H1 (cell line): ENCODE results near the gene ZSCAN18.

Source experiments
- CHD2 ChIP-seq: IDR thresholded peaks from 2 replicates; pipeline ENCODE4 v1.6.1; 2012; ENCODE audit warnings: low read length, improper control_type of control experiment
- EZH2 ChIP-seq: fragments of 200-600 bp; sonication (generic); IDR thresholded peaks from 2 replicates; pipeline ENCODE4 v1.7.1; 2012; ENCODE audit warnings: low read depth, mild to moderate bottlenecking, moderate library complexity, low read length, inconsistent platforms; ENCODE audit not compliant: severe bottlenecking
- FOSL1 ChIP-seq: IDR thresholded peaks from 2 replicates; pipeline ENCODE4 v1.6.1; 2011; ENCODE audit warnings: mild to moderate bottlenecking, low read depth, low read length, moderate library complexity; ENCODE audit not compliant: insufficient read depth
- HDAC6 ChIP-seq: IDR thresholded peaks from one replicate; pipeline ENCODE4 v1.7.1; 2012; ENCODE audit warnings: low read depth, mild to moderate bottlenecking, inconsistent platforms, low read length, moderate library complexity
- MAFK ChIP-seq: IDR thresholded peaks from 2 replicates; pipeline ENCODE4 v1.6.1; 2012; ENCODE audit warnings: low read depth, mild to moderate bottlenecking, improper control_type of control experiment, low read length
- MAX ChIP-seq: IDR thresholded peaks from 2 replicates; pipeline ENCODE4 v1.6.1; 2012; ENCODE audit warnings: inconsistent platforms
- POLR2A ChIP-seq, 2 experiments: IDR thresholded peaks; 1 replicate in 1 of 2; 2 replicates in 1 of 2; pipeline ENCODE4 v1.6.1; 2011; ENCODE audit warnings: low read depth in 2 of 2, low read length in 2 of 2, mild to moderate bottlenecking in 2 of 2; ENCODE audit errors: control extremely low read depth in 1 of 2
- POLR2AphosphoS5 ChIP-seq: IDR thresholded peaks from 2 replicates; pipeline ENCODE4 v1.6.1; 2011; ENCODE audit warnings: low read depth, low read length
- SAP30 ChIP-seq: fragments of 300-600 bp; sonication (generic); IDR thresholded peaks from 2 replicates; pipeline ENCODE4 v1.7.1; 2012; ENCODE audit warnings: low read length, moderate library complexity, mild to moderate bottlenecking, inconsistent platforms; ENCODE audit not compliant: insufficient read depth, insufficient replicate concordance
- SP1 ChIP-seq: IDR thresholded peaks from 2 replicates; pipeline ENCODE4 v1.6.1; 2011; ENCODE audit warnings: low read depth, low read length
- TAF1 ChIP-seq: IDR thresholded peaks from 2 replicates; pipeline ENCODE4 v1.6.1; 2011; ENCODE audit warnings: mild to moderate bottlenecking, low read depth, low read length
- TCF12 ChIP-seq: IDR thresholded peaks from 2 replicates; pipeline ENCODE4 v1.6.1; 2011; ENCODE audit warnings: low read depth, mild to moderate bottlenecking, low read length
- TF ChIP-seq, protein P1 (sequence below), 3 experiments: IDR thresholded peaks; 1 replicate in 2 of 3; 2 replicates in 1 of 3; pipeline versions ENCODE4 v1.5.1 to v1.6.1; 2011; ENCODE audit warnings: low read length in 3 of 3, mild to moderate bottlenecking in 3 of 3, inconsistent platforms in 2 of 3, low read depth in 1 of 3, moderate library complexity in 1 of 3; ENCODE audit not compliant: insufficient read depth in 1 of 3; ENCODE audit errors: control extremely low read depth in 1 of 3

GRCh38 chr19:58091251-58091995 lies 6.6 kb downstream of the ZSCAN18 start:
- TF ChIP-seq MAX, result no peak
- TF ChIP-seq, protein P1, sequence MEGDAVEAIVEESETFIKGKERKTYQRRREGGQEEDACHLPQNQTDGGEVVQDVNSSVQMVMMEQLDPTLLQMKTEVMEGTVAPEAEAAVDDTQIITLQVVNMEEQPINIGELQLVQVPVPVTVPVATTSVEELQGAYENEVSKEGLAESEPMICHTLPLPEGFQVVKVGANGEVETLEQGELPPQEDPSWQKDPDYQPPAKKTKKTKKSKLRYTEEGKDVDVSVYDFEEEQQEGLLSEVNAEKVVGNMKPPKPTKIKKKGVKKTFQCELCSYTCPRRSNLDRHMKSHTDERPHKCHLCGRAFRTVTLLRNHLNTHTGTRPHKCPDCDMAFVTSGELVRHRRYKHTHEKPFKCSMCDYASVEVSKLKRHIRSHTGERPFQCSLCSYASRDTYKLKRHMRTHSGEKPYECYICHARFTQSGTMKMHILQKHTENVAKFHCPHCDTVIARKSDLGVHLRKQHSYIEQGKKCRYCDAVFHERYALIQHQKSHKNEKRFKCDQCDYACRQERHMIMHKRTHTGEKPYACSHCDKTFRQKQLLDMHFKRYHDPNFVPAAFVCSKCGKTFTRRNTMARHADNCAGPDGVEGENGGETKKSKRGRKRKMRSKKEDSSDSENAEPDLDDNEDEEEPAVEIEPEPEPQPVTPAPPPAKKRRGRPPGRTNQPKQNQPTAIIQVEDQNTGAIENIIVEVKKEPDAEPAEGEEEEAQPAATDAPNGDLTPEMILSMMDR (IDR thresholded peaks at IDR 0.05; ENCODE audit: control extremely low read depth in 1 of 3, insufficient read depth in 1 of 3, low read depth in 1 of 3, low read length in 3 of 3), result peak in 1 of 3 experiments; percentile 23; a peak in 1 of 4 replicates
- TF ChIP-seq TAF1, result no peak
- TF ChIP-seq TCF12, result no peak
- no peak for TF ChIP-seq HDAC6
- no peak for TF ChIP-seq POLR2AphosphoS5
- no peak for TF ChIP-seq EZH2
- no peak for TF ChIP-seq POLR2A (IDR thresholded peaks at IDR 0.05; ENCODE audit: control extremely low read depth in 1 of 2, low read depth in 2 of 2, low read length in 2 of 2)
- no peak for TF ChIP-seq CHD2
- TF ChIP-seq MAFK, result no peak
- TF ChIP-seq SP1, result no peak
- no peak for TF ChIP-seq FOSL1
- TF ChIP-seq SAP30, result no peak
